ENCODE measurements around the gene PRDM15.

PRDM15 gene

DNA sequence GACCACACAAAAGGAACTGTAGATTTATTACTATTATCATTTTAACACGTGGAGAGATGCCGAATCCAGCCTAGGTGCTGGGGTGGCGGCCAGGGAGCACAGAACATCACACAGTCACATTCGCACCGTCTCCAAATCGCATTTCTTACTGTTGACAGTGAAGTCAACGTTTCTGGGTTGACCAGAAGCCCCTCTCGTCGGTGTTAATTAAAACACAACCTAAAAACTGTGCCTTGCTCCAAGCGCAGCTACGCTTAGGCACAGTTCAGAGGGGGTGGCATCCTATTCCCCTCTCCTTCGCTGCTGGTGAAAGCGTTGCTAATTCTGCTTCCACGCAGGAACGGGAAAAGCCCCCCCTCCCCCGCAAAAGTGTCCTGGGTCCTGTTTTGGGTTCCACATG, 116.4 kb downstream of the PRDM15 start:
- DNase-seq (ENCODE audit: low read depth), result no peak

DNA sequence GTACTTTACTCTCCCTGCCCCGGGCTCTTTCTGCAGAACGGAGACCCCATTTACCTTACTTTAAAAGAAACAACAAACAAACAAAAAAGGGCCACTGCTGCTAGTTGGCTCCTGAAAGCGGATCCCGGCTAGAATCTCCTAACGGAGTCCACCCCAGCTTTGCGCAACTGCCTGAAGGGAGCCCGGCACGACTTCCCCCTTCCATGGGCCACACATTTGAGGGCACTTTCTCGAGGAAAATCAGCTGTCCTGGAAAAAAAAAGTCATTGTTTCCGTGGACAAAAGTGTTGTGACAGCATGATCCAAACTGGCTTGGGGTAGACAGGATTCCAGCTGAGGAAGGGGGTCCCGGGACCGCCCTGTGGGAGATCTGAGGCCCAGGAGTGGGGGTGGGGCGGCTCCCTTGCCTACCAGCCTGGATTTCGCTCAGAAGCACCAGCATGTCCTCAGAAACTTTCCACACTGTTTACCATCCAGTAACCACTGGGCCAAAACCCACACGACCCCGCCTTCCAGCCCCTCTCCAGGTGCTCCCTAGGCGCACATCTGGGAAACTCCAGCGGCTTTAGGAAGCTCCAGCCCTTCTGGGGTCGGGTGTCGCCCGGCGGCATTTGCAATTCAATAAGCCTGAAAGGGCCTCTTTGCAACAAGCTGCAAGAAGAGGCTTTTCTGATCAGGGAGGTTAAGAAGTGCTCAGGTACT, 117.1 kb downstream of the PRDM15 start:
- DNase-seq (ENCODE audit: low read depth), result no peak

GRCh38 chr21:41761211-41761933, 117.8 kb downstream of the PRDM15 start:
- no peak for DNase-seq (ENCODE audit: low read depth)

DNA sequence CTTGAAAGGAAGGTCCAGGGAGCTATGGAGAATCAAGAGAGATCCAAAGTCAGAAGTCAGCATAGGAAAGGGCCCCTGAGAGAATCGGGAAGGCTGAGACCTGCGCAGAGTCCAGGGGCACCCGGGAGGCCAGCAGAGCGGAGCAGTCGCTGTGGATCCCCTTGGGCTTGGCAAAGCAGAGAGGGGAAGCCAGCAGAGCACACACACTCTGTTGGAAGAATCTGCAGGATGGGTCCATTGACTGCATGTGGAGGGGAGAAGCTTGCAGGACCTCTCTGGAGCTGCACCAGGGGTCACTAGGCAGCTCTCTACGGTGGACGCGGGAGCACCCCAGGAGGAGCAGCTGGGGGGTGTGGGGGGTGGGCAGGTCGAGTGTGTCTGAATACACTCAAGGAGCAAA, 118.7 kb downstream of the PRDM15 start:
- no peak for DNase-seq (ENCODE audit: low read depth)

GRCh38 chr21:41759926-41760325, 119.2 kb downstream of the PRDM15 start:
- no peak for DNase-seq (ENCODE audit: low read depth)

DNA sequence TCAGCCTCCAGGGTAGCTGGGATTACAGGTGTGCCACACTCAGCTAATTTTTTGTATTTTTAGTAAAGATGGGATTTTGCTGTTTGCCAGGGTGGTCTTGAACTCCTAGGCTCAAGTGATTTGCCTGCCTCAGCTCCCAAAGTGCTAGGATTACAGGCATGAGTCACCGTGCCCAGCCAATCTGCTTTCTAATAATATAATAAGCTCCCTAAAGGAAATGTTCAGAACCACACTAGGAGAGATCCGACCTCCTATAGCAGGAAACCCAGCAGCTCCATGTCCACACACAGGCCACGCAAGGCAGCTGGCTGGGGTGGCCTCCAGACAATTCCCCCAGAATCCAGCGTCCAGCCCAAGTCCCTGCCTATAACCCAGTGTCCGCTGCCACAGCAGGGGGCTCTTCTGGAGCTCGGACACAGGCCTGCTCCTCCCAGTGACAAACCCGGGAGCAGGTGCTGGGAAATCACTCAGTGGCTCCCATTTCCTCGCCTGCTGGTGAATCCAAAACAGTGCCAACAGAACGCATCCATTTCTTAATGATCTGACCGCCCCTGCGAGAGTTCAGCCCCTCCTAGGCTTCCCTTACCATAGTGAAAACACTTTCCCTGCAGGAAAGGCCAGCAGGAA, 119.8 kb downstream of the PRDM15 start:
- no peak for DNase-seq (ENCODE audit: low read depth)

DNA sequence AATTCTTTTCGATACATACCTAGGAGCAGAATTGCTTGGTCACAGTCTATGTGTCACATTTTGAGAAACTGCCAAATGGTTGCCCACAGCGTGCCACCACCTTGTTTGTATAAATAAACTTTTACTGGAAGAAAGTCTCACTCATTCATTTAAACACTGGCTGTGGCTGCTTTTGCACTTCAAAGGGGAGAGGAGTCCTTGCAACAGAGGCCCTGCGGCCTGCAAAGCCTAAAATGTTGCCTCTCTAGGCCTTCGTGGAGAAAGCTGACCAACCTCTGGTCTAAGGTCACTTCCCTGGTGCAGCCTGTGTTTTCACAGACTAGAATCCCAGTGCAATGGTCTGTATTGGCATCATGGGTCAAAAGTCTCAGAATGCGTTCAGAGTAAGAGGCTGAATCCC, 120.6 kb downstream of the PRDM15 start:
- DNase-seq (ENCODE audit: low read depth), result no peak

- DNase-seq (ENCODE audit: low read depth), result no peak
Observed at GRCh38 chr21:41755934-41756773, 123.0 kb downstream of the PRDM15 start.

DNA sequence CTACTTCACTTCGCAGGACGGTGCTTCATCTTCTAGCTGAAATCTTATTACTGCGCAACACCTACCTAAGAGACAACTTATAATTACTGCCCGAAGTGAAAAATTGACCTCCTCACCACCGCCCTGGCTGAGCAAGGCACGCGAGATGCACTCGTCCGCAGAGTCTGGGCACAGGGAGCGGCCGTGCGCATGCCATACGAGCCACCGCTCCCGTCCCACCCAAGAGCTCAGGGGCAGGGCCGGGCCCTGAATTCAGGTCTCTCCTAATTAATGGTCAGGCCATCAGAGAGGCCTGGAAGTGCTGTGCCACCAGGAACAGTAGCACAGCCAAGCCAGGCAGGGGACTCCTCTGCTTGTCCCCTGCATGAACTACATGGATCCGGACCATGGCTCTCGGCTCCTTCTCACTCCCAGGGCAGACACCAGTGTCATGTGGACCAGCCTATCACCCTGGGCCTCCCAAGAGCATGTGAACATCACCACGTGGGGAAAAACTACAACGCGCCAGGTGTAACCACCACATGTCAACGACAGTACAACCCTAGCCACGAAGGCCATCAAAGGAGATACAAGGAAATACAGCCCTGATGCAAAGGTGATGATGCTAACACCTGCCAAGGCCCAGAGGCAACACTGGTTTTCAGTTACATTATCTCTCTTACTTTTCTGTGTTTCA, 123.7 kb downstream of the PRDM15 start:
- DNase-seq (ENCODE audit: low read depth), result no peak

GRCh38 chr21:41754479-41754891, 124.7 kb downstream of the PRDM15 start:
- DNase-seq (ENCODE audit: low read depth), result no peak

- DNase-seq (ENCODE audit: low read depth), result no peak
Observed at GRCh38 chr21:41753006-41753898, 125.9 kb downstream of the PRDM15 start.

- DNase-seq (ENCODE audit: low read depth), result no peak
Observed at GRCh38 chr21:41752231-41752681, 126.9 kb downstream of the PRDM15 start.

DNA sequence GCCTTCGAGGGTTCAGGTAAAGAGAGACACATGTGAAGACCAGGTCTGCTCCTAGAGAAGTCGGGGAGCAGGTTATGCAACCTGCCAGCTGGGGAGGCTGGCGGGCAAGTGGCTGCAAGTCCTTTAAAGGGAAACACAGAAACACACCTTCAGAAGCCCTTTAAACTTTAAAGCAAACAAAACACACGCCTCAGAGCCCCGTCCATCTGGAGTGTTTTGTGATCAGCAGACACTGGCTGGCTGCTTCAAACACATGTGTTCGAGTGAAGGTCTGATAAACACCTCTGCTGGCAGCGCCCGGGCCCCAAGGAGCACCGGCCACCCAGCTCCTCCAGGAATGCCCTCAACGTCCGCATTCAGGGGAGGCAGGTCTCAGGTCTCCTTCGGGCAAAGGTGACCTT, 127.5 kb downstream of the PRDM15 start:
- no peak for DNase-seq (ENCODE audit: low read depth)

GRCh38 chr21:41750532-41751151, 128.5 kb downstream of the PRDM15 start:
- DNase-seq (ENCODE audit: low read depth), result no peak

DNA sequence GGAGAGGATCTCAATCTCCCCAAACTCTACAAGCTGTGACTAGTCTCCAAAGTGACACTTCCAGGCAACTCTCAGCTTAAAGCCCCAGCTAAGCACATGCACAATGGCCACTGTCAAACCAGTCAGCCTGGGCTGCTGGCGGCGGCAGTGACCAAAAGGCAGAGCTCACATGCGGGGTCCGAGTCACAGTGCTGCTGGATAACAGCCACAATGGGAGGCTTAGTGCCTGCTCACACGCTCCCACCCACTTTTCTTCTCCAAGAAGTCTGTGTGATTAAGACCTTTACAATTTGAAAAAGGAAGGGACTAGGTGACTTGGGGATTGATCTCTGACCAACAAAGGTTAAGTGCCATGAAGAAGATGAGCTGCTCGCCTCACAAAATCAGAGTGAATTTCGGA, 129.1 kb downstream of the PRDM15 start:
- DNase-seq (ENCODE audit: low read depth), result no peak

DNA sequence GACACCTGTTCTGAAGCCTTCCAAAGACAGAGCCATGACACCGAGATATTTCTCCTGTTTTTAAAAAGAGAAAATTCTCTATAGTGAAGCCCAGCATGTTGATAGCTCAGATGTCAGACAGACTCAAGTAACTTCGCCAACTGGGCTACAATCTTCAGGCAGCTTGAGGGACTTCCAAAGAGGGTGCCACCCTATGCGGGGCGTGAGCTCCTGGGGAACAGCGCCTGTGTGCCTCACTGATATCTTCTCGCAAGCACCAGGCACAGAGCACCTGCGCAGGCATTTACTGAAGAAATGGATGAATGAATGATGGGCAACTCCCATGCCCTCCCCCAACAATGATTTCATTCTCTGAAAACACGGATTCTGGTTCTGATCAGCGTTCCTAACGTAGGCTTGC, 129.9 kb downstream of the PRDM15 start:
- no peak for DNase-seq (ENCODE audit: low read depth)
